ENCODE measurements around the gene AKAP3.

Gene AKAP3

DNA sequence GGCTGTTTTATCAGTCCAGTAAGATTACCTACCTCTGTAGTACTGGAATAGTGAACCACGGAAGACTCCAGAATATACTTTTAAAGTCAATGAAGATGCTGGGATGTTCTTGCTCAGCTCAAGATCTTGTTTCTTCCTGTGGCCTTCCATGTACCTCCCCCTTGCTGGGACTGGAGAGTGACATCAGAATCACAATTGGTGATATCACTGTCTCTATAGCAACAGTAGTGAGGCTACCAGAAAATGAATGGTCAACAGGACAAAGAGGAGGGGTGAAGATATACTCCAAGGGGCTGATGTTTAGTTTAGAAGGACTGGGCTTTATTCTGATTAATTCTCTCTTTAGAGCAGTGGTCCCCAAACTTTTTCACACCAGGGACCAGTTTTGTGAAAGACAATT lies 3.8 kb downstream of the AKAP3 start:
- Histone ChIP-seq H3K4me2 (ENCODE audit: low read length) (no peak overlapping the region), H3K4ac (ENCODE audit: low read depth, low read length) (no peak overlapping the region), H2BK120ac (ENCODE audit: low read depth, low read length) (no peak overlapping the region), H3K18ac (ENCODE audit: low read length) (no peak overlapping the region), H3K9ac (ENCODE audit: low read length) (no peak overlapping the region), H3K36me3 (ENCODE audit: control insufficient read depth, insufficient read depth, low read length) (no peaks in the 10 kb centered on the region), H3K4me3 (ENCODE audit: low read length) (no peak overlapping the region), H4K8ac (ENCODE audit: low read depth, low read length) (no peak overlapping the region), H3K23ac (ENCODE audit: low read length) (no peak overlapping the region), H3K79me2 (ENCODE audit: control insufficient read depth, insufficient read depth, low read length) (peaks cover 3% of the 10 kb centered on the region), H2AK5ac (ENCODE audit: low read length) (no peak overlapping the region), H2BK5ac (ENCODE audit: low read length) (no peak overlapping the region), H3K27me3 (ENCODE audit: insufficient read depth, low read length, poor library complexity) (no peaks in the 10 kb centered on the region), H4K5ac (ENCODE audit: low read length) (no peak overlapping the region), H2BK15ac (replicated peaks; ENCODE audit: low read depth) (no peak overlapping the region), H3K79me1 (ENCODE audit: low read length) (no peaks in the 10 kb centered on the region), H3K56ac (ENCODE audit: low read length) (no peak overlapping the region), H3K27ac (ENCODE audit: low read depth, low read length) (no peak overlapping the region), H3K4me1 (ENCODE audit: control insufficient read depth, low read depth, low read length) (peaks cover 4% of the 10 kb centered on the region)
- peak; percentile 43 for DNase-seq
- no CpG with 5 or more reads among the region's 1 CpG for WGBS (ENCODE audit: extremely low coverage, insufficient coverage, low lambda C conversion rate)

DNA sequence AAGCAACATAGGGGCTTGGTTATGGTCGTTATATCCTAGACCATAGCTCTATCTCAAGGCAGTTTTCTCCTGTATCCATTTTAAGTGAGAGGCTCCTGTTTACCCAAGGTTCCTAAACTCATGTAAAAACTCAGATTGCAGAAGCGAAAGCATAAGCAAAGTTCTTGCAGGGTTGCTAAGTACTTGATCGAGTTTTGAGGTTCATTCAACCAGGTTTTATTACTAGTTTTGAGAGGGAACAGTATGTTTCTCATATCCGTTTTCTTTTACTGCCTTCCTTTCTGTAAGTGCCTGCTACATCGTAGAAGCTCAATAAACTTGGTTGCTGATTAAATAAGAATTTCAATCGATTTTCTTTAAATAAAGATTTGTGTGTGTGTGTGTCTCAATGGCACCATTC lies 5.1 kb downstream of the AKAP3 start:
- no peak overlapping the region for H2AK5ac ChIP-seq (ENCODE audit: low read length)
- H3K79me2 ChIP-seq (ENCODE audit: control insufficient read depth, insufficient read depth, low read length), result no peaks in the 10 kb centered on the region
- no peak overlapping the region for H3K23ac ChIP-seq (ENCODE audit: low read length)
- H4K8ac ChIP-seq (ENCODE audit: low read depth, low read length), result no peak overlapping the region
- no peak overlapping the region for H3K56ac ChIP-seq (ENCODE audit: low read length)
- H2BK5ac ChIP-seq (ENCODE audit: low read length), result no peak overlapping the region
- no peaks in the 10 kb centered on the region for H3K27me3 ChIP-seq (ENCODE audit: insufficient read depth, low read length, poor library complexity)
- H3K36me3 ChIP-seq (ENCODE audit: control insufficient read depth, insufficient read depth, low read length), result no peaks in the 10 kb centered on the region
- H2BK120ac ChIP-seq (ENCODE audit: low read depth, low read length), result no peak overlapping the region
- no peak overlapping the region for H3K9ac ChIP-seq (ENCODE audit: low read length)
- no peak overlapping the region for H3K27ac ChIP-seq (ENCODE audit: low read depth, low read length)
- no peak overlapping the region for H3K18ac ChIP-seq (ENCODE audit: low read length)
- no peak overlapping the region for H3K4me3 ChIP-seq (ENCODE audit: low read length)
- no peak for DNase-seq
- H4K5ac ChIP-seq (ENCODE audit: low read length), result no peak overlapping the region
- H3K79me1 ChIP-seq (ENCODE audit: low read length), result no peaks in the 10 kb centered on the region
- H2BK15ac ChIP-seq (replicated peaks; ENCODE audit: low read depth), result no peak overlapping the region
- H3K4ac ChIP-seq (ENCODE audit: low read depth, low read length), result no peak overlapping the region
- no peak overlapping the region for H3K4me2 ChIP-seq (ENCODE audit: low read length)
- peaks cover 4% of the 10 kb centered on the region for H3K4me1 ChIP-seq (ENCODE audit: control insufficient read depth, low read depth, low read length)
- WGBS (ENCODE audit: extremely low coverage, insufficient coverage, low lambda C conversion rate), result no CpG with 5 or more reads among the region's 6 CpGs

DNA sequence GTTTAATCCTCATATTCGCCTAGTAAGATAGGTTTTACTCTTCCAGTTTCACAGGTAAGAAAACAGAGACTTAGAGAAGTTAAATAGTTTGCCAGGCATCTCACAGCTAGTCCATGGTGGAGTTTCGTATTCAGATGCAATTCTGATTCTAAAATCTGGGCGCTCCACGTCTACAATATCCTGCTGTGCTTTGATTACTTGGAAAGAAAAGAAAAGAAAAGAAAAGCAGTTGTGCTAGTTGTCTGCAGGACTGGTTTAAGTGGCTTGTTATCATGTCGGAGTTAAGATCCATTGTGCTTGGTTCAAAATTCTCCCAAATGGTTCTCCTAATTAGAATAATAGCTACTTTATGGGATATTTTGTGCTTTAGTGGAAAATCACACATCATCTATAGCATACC lies 18.6 kb downstream of the AKAP3 start:
- Histone ChIP-seq H3K27me3 (ENCODE audit: insufficient read depth, low read length, poor library complexity) (no peaks in the 10 kb centered on the region), H3K4ac (ENCODE audit: low read depth, low read length) (no peak overlapping the region), H3K36me3 (ENCODE audit: control insufficient read depth, insufficient read depth, low read length) (no peaks in the 10 kb centered on the region), H3K79me1 (ENCODE audit: low read length) (no peaks in the 10 kb centered on the region), H2BK15ac (replicated peaks; ENCODE audit: low read depth) (no peak overlapping the region), H2BK5ac (ENCODE audit: low read length) (no peak overlapping the region), H3K79me2 (ENCODE audit: control insufficient read depth, insufficient read depth, low read length) (no peaks in the 10 kb centered on the region), H3K9ac (ENCODE audit: low read length) (no peak overlapping the region), H3K18ac (ENCODE audit: low read length) (no peak overlapping the region), H2BK120ac (ENCODE audit: low read depth, low read length) (no peak overlapping the region), H3K4me2 (ENCODE audit: low read length) (no peak overlapping the region), H2AK5ac (ENCODE audit: low read length) (no peak overlapping the region), H3K4me3 (ENCODE audit: low read length) (no peak overlapping the region), H3K27ac (ENCODE audit: low read depth, low read length) (no peak overlapping the region), H4K8ac (ENCODE audit: low read depth, low read length) (no peak overlapping the region), H3K23ac (ENCODE audit: low read length) (no peak overlapping the region), H4K5ac (ENCODE audit: low read length) (no peak overlapping the region), H3K4me1 (ENCODE audit: control insufficient read depth, low read depth, low read length) (no peaks in the 10 kb centered on the region), H3K56ac (ENCODE audit: low read length) (no peak overlapping the region)
- WGBS (ENCODE audit: extremely low coverage, insufficient coverage, low lambda C conversion rate), result no CpG with 5 or more reads among the region's 5 CpGs
- no peak for DNase-seq

DNA sequence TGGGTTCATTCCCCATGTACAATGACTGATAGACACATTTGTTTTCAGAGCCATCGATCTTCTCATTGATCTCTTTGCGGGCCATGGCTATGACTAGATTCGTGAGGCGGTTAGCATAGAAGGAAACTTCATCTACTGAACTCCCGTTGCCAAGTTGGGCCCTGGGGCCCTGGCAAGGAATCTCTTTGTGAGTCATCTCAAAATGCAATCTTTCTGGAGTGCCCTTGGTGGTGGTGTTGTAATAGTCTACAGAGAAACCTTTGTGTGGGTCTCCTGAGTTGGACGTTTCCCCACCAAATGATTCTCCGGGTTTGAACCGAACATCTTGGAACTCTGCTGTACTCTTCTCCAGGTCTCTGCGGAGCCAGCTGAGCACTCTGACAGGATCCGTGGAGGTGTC lies 20.4 kb downstream of the AKAP3 start:
- no peaks in the 10 kb centered on the region for H3K36me3 ChIP-seq (ENCODE audit: control insufficient read depth, insufficient read depth, low read length)
- H3K27ac ChIP-seq (ENCODE audit: low read depth, low read length), result no peak overlapping the region
- no peak for DNase-seq
- no peak overlapping the region for H3K18ac ChIP-seq (ENCODE audit: low read length)
- no peak overlapping the region for H4K8ac ChIP-seq (ENCODE audit: low read depth, low read length)
- H3K79me2 ChIP-seq (ENCODE audit: control insufficient read depth, insufficient read depth, low read length), result no peaks in the 10 kb centered on the region
- H2BK15ac ChIP-seq (replicated peaks; ENCODE audit: low read depth), result no peak overlapping the region
- no peak overlapping the region for H3K9ac ChIP-seq (ENCODE audit: low read length)
- no peak overlapping the region for H2AK5ac ChIP-seq (ENCODE audit: low read length)
- no peaks in the 10 kb centered on the region for H3K4me1 ChIP-seq (ENCODE audit: control insufficient read depth, low read depth, low read length)
- no peak overlapping the region for H2BK5ac ChIP-seq (ENCODE audit: low read length)
- no peak overlapping the region for H3K23ac ChIP-seq (ENCODE audit: low read length)
- no peaks in the 10 kb centered on the region for H3K27me3 ChIP-seq (ENCODE audit: insufficient read depth, low read length, poor library complexity)
- H3K56ac ChIP-seq (ENCODE audit: low read length), result no peak overlapping the region
- no peak overlapping the region for H3K4me3 ChIP-seq (ENCODE audit: low read length)
- H3K4ac ChIP-seq (ENCODE audit: low read depth, low read length), result no peak overlapping the region
- no CpG with 5 or more reads among the region's 10 CpGs for WGBS (ENCODE audit: extremely low coverage, insufficient coverage, low lambda C conversion rate)
- H2BK120ac ChIP-seq (ENCODE audit: low read depth, low read length), result no peak overlapping the region
- H3K4me2 ChIP-seq (ENCODE audit: low read length), result no peak overlapping the region
- no peak overlapping the region for H4K5ac ChIP-seq (ENCODE audit: low read length)
- no peaks in the 10 kb centered on the region for H3K79me1 ChIP-seq (ENCODE audit: low read length)

DNA sequence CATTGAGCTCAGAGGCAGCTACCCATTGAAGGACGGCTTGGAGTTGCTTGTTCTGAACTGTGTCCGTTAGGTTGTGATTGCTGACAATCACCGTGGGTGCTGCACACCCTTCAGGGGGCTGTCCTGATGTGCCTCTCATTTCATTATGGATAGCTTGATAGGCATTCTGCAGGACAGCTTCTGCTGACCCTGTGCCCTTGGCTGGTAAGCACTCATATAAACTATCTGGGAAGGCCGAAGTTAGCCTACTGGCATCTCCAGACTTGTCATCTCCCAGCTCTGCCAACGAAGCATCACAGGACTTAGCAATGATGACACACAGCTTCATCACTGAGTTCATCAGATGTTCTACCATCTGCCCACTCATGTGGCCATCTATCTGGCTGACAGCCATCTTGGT lies 22.3 kb downstream of the AKAP3 start:
- Histone ChIP-seq H4K8ac (ENCODE audit: low read depth, low read length) (no peak overlapping the region), H3K79me1 (ENCODE audit: low read length) (no peaks in the 10 kb centered on the region), H3K36me3 (ENCODE audit: control insufficient read depth, insufficient read depth, low read length) (no peaks in the 10 kb centered on the region), H3K9ac (ENCODE audit: low read length) (no peak overlapping the region), H3K4ac (ENCODE audit: low read depth, low read length) (no peak overlapping the region), H3K4me1 (ENCODE audit: control insufficient read depth, low read depth, low read length) (no peaks in the 10 kb centered on the region), H3K4me3 (ENCODE audit: low read length) (no peak overlapping the region), H3K27me3 (ENCODE audit: insufficient read depth, low read length, poor library complexity) (no peaks in the 10 kb centered on the region), H2BK15ac (replicated peaks; ENCODE audit: low read depth) (no peak overlapping the region), H3K56ac (ENCODE audit: low read length) (no peak overlapping the region), H2AK5ac (ENCODE audit: low read length) (no peak overlapping the region), H3K18ac (ENCODE audit: low read length) (no peak overlapping the region), H3K79me2 (ENCODE audit: control insufficient read depth, insufficient read depth, low read length) (no peaks in the 10 kb centered on the region), H3K23ac (ENCODE audit: low read length) (no peak overlapping the region), H3K27ac (ENCODE audit: low read depth, low read length) (no peak overlapping the region), H2BK120ac (ENCODE audit: low read depth, low read length) (no peak overlapping the region), H3K4me2 (ENCODE audit: low read length) (no peak overlapping the region), H2BK5ac (ENCODE audit: low read length) (no peak overlapping the region), H4K5ac (ENCODE audit: low read length) (no peak overlapping the region)
- DNase-seq, result no peak
- WGBS (ENCODE audit: extremely low coverage, insufficient coverage, low lambda C conversion rate), result no CpG with 5 or more reads among the region's 5 CpGs

DNA sequence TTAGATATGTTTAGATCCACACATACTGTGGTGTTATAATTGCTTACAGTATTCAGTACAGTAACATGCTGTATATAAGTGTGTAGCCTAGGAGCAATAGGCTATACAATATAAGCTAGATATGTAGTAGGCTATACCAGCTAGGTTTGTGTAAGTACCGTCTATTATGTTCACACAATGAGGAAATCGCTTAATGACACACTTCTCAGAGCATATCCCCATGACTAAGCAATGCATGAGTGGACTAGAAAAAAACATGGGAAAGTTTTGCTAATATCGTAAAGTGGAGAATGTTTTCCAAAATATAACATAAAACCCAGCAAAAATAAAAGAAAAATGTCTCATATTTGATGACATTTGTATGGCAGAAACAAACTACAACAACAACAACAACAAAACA lies 27.3 kb downstream of the AKAP3 start:
- H2BK15ac ChIP-seq (replicated peaks; ENCODE audit: low read depth), result no peak overlapping the region
- no peaks in the 10 kb centered on the region for H3K36me3 ChIP-seq (ENCODE audit: control insufficient read depth, insufficient read depth, low read length)
- H2BK120ac ChIP-seq (ENCODE audit: low read depth, low read length), result no peak overlapping the region
- no peak overlapping the region for H3K9ac ChIP-seq (ENCODE audit: low read length)
- H3K4me2 ChIP-seq (ENCODE audit: low read length), result no peak overlapping the region
- no peak overlapping the region for H2BK5ac ChIP-seq (ENCODE audit: low read length)
- H2AK5ac ChIP-seq (ENCODE audit: low read length), result no peak overlapping the region
- H3K4me1 ChIP-seq (ENCODE audit: control insufficient read depth, low read depth, low read length), result no peaks in the 10 kb centered on the region
- no CpG with 5 or more reads among the region's 3 CpGs for WGBS (ENCODE audit: extremely low coverage, insufficient coverage, low lambda C conversion rate)
- H3K18ac ChIP-seq (ENCODE audit: low read length), result no peak overlapping the region
- no peaks in the 10 kb centered on the region for H3K79me1 ChIP-seq (ENCODE audit: low read length)
- no peaks in the 10 kb centered on the region for H3K27me3 ChIP-seq (ENCODE audit: insufficient read depth, low read length, poor library complexity)
- H4K8ac ChIP-seq (ENCODE audit: low read depth, low read length), result no peak overlapping the region
- no peak overlapping the region for H3K23ac ChIP-seq (ENCODE audit: low read length)
- no peaks in the 10 kb centered on the region for H3K79me2 ChIP-seq (ENCODE audit: control insufficient read depth, insufficient read depth, low read length)
- no peak overlapping the region for H4K5ac ChIP-seq (ENCODE audit: low read length)
- no peak overlapping the region for H3K56ac ChIP-seq (ENCODE audit: low read length)
- H3K4ac ChIP-seq (ENCODE audit: low read depth, low read length), result no peak overlapping the region
- H3K4me3 ChIP-seq (ENCODE audit: low read length), result no peak overlapping the region
- no peak for DNase-seq
- no peak overlapping the region for H3K27ac ChIP-seq (ENCODE audit: low read depth, low read length)
